HCEC 1CT (cell line): ENCODE results near the gene ACSS1.

ENCODE experiments used
- DNase-seq: peaks from one replicate; pipeline ENCODE4 v3.0.0-alpha.2; 2017

Gene ACSS1

DNA sequence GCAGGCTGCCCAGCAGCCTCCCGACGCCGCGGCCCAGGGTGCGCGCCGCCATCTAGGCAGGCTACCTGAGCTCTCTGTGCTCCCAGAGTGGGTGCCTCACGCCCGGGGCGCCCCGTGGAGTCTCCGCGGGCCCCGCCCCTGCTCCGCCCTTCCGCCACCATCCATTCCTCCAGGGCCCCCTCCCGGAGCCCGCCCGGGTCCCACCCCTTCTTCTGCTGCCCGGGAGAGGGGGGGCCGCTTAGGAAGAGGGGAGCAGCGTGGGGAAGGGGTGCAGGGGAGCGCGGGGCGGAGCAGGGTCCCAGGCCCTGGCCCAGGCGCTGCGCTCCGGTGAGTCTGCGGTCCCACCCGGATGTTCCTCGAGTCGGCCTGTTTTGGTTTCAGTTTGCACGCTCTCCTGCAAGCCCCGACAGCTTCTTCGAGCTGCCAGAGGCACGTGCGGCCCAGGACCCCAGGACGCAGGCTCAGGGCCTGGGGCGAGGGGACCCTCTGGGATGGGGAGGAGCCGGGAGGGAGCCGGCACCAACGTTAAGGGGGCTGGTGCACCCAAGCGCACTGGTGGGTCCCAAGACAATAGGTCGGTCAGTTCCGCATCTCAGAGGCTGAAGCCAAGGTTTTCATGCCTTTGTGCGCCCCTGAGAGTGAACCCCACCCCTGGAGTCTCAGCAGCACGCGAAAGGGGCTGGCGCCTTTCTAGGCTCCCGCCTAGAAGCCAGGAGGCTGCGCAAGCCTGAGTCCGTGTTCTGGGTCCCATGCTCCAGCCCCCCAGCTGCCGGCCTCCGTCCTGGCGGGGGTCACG is at the start of gene ACSS1:
Gene ACSS1, minus strand, starts transcription at position 89 of the 796 bp plus-strand sequence. Its CDS starts 37 bp downstream, at position 52.
- DNase-seq: no peak

GRCh38 chr20:25103526-25103925 is 45.6 kb upstream of the ACSS1 start:
- no peak for DNase-seq

DNA sequence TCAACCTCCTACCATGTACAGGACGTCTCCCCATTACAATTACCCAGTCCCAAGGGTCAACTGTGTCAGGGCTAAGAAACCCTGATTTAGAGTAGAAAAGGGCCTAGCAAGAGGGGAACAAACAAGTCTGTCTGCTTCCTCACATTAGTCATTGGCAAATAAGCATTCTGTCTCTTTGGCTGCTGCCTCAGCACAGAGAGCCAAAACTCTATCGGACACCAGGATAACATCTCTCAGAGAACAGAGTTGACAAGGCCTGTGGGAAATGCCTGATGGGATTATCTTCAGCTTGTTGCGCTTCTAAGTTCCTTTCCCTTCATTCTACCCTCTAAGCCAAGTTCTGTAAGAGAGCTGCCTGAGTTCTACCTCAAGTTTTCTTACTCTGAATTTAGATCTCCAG is 43.0 kb upstream of the ACSS1 start:
- DNase-seq: no peak

- no peak for DNase-seq
These were observed 41.7 kb upstream of the ACSS1 start for GRCh38 chr20:25099601-25100140.

- DNase-seq: no peak
These were observed 39.6 kb upstream of the ACSS1 start for GRCh38 chr20:25097498-25097897.

GRCh38 chr20:25090492-25091429 is 32.8 kb upstream of the ACSS1 start:
- no peak for DNase-seq

DNA sequence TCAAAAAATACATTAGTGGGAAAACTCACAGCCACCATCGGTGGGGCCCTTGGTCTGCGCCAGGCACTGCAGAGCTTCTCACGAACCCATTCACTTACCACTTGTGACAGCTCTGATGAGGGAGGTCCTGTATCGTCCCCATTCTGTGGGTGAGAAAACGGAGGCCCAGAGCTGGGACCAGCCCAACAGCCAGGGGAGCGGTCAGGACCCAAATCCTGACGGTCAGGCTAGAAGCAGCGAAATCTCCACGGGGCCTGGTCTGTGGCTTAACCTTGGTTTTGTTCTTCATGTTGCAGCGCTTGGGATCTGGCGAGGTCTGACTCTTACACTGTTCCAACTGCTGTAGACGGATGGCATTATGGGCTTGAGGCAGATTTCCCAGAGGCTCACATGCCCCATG is 31.7 kb upstream of the ACSS1 start:
- DNase-seq: no peak

- no peak for DNase-seq
These were observed 31.2 kb upstream of the ACSS1 start for GRCh38 chr20:25089096-25089495.

- no peak for DNase-seq
These were observed 30.3 kb upstream of the ACSS1 start for GRCh38 chr20:25088267-25088666.

DNA sequence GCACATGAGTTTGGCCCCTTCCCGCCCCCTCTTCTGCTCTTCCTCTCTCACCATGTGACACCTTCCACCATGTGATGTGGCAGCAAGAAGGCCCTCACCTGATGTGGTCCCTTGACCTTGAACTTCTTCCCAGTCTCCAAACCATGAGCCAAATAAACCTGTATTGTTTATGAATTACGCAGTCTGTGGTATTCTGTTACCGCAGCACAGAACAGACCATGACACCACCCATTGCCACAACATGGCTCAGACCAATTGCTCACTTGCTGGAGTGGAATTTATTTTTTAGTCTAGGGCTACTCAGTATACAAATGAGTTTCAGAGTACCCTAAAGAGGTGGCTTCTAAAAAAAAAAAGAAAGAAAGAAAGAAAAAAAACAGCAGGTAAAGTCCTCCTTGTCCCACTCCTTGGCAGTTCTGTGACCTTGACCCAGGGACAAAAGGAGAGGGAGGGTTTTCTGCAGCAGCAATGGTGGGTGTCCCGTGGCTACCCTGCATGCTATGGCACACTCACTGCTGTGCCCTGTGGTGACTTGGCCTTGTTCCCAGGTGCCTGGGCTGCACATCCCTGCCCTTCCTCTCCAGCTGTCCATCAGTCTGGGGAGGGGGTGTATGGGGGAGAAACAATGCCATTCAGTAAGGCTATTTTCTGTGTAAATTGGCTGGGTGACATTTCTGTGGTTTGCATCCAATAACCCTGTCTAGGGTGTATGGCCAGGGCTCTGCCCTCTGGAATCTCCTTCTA is 29.4 kb upstream of the ACSS1 start:
- no peak for DNase-seq

GRCh38 chr20:25085756-25086495 is 28.0 kb upstream of the ACSS1 start:
- DNase-seq: no peak

- no peak for DNase-seq
These were observed 26.8 kb upstream of the ACSS1 start for GRCh38 chr20:25084626-25085187.

DNA sequence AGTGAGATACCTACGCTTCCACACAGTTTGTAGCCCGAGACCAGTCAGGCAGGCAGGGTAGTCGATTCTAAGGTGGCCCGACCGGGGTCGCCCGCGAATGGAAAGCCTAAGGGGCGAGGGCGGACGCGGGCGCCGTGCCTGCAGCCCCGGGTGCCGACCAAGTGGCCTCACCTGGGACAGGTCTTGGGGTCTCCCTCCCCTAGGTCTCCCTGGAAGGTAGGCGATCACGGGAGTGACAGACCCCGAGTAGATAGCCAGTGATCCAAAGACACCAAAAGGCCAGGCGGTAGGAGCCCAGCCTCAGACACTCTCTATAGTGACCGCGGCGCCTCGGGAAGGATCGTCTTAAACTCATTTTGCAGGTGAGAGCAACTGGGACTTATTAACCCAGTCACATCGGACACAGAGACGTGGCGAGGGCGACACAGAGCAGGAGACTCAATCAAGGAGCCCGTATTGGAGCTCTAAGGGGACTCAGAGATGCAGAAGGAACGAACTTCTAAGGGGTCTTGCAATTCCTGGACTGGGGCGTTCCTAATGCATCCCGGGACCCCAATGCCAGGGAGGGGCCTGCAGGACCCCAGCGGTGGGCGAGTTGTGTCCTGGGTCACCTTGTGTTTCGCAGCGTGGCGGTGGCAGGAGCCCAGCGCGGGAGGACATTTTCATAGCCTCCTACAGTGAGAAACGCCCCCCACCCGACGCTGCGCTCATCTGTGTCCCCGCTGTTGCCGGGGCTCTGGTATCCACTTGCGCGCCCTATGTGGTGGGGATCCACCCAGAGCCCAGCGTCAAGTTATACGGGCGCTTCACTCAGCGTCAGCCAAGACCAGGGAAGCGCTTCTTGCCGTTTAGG is 26.1 kb upstream of the ACSS1 start:
- DNase-seq: no peak

GRCh38 chr20:25083141-25083772 is 25.3 kb upstream of the ACSS1 start:
- no peak for DNase-seq

- no peak for DNase-seq
These were observed 24.5 kb upstream of the ACSS1 start for GRCh38 chr20:25082498-25082873.

GRCh38 chr20:25081730-25082497 is 24.0 kb upstream of the ACSS1 start, which contains the start of gene VSX1:
TSS of gene VSX1 (minus strand) at chr20:25082141. CDS start at chr20:25082096, 45 bp downstream.
- DNase-seq: no peak

GRCh38 chr20:25081065-25081729 is 23.3 kb upstream of the ACSS1 start:
- no peak for DNase-seq

- no peak for DNase-seq
These were observed 21.2 kb upstream of the ACSS1 start for GRCh38 chr20:25079171-25079570.

GRCh38 chr20:25078662-25079061 is 20.7 kb upstream of the ACSS1 start:
- DNase-seq: no peak
